ENCODE results near the gene HIPK2. TPM values are rescaled to one million over a fixed set of nuclear protein-coding genes. Genes with fewer than 3 reads are reported as not detected.
"Not testable (repeated sequence)": the region's sequence is repeated elsewhere in the genome, so short reads cannot be mapped to it uniquely, and the experiment has no call there.

Gene HIPK2
- total RNA-seq, 2 donors from 2014 or later: 54.4 to 72.7 TPM

DNA sequence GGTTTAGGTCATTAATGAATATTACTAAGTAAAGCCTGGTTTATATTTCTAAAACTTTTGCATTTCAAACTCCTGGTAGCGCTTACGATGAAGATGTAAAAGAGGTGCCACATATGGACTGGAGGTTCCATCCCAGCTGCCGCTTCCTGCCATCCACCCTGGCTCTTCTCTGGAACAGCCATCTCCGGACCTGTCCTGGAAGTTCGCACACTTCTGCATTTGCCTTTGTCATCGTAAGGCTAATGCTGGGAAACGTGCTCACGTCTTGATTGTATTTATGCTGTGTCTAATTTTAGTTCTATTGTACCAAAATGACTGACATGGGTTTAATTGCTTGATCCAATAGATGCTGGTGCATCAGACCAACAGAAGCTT lies 103.1 kb downstream of the HIPK2 start:
- TF ChIP-seq POLR2AphosphoS5 (IDR thresholded peaks at IDR 0.05) (no peak), POLR2A (IDR thresholded peaks at IDR 0.05) (no peak)
- TF ChIP-seq, protein P1, sequence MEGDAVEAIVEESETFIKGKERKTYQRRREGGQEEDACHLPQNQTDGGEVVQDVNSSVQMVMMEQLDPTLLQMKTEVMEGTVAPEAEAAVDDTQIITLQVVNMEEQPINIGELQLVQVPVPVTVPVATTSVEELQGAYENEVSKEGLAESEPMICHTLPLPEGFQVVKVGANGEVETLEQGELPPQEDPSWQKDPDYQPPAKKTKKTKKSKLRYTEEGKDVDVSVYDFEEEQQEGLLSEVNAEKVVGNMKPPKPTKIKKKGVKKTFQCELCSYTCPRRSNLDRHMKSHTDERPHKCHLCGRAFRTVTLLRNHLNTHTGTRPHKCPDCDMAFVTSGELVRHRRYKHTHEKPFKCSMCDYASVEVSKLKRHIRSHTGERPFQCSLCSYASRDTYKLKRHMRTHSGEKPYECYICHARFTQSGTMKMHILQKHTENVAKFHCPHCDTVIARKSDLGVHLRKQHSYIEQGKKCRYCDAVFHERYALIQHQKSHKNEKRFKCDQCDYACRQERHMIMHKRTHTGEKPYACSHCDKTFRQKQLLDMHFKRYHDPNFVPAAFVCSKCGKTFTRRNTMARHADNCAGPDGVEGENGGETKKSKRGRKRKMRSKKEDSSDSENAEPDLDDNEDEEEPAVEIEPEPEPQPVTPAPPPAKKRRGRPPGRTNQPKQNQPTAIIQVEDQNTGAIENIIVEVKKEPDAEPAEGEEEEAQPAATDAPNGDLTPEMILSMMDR (IDR thresholded peaks at IDR 0.05): no peak
- Histone ChIP-seq H3K9me3 (no peaks in the 10 kb centered on the region), H3K27ac (peak overlapping the region in 1 of 2 donors; percentile 89), H3K4me3 (no peak overlapping the region), H3K36me3 (no peaks in the 10 kb centered on the region), H3K4me1 (replicated peaks) (peaks cover 6% of the 10 kb centered on the region), H3K27me3 (replicated peaks; ENCODE audit: insufficient read depth) (no peaks in the 10 kb centered on the region)
- intact Hi-C loops (cut with DNase I): no loop called here
- DNase-seq (ENCODE audit: low spot score): no peak
- WGBS: 81% methylated on average over 8 of the region's 8 CpGs

DNA sequence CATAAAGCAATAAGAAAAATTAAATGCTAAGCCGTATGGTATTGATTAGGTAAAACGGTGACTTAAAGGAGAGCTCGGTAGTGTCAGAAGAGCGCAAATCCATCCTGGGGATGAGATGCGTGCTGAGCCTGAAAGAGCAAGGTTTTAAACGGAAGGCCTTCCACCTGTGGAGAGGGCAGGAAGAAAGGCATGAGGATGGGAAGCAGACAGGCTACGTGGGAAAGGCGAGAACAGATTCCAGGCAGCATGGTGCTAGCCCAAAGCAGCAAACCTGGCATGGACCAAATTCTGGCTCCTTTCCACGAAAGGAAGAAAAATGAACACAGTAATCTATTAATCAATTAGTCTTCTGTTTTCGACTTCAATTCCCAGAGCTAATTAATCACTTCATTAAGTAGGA lies 103.5 kb downstream of the HIPK2 start:
- TF ChIP-seq, protein P1 (IDR thresholded peaks at IDR 0.05): no peak
- TF ChIP-seq POLR2A (IDR thresholded peaks at IDR 0.05) (no peak), POLR2AphosphoS5 (IDR thresholded peaks at IDR 0.05) (no peak)
- Histone ChIP-seq H3K4me3 (no peak overlapping the region), H3K9me3 (no peaks in the 10 kb centered on the region), H3K27me3 (replicated peaks; ENCODE audit: insufficient read depth) (no peaks in the 10 kb centered on the region), H3K36me3 (no peaks in the 10 kb centered on the region), H3K4me1 (replicated peaks) (peaks cover 6% of the 10 kb centered on the region), H3K27ac (peak overlapping the region in 1 of 2 donors; percentile 89)
- DNase-seq (ENCODE audit: low spot score): no peak
- intact Hi-C loops (cut with DNase I): no loop called here
- WGBS: 92% methylated on average over 10 of the region's 10 CpGs

DNA sequence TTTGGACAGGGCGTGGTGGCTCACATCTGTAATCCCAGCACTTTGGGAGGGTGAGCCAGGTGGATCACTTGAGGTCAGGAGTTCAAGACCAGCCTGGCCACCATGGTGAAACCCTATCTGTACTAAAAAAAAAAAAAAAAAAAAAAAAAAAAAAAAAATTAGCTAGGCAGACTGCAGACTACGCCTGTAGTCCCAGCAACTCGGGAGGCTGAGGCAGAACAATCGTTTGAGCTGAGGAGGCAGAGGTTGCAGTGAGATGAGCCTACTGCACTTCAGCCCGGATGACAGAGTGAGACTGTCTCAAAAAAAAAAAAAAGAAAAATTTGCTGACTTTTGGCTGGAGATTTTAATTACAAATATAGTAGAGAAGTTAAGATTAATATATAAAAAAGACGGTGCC lies 104.0 kb downstream of the HIPK2 start:
- Histone ChIP-seq H3K4me3 (no peak overlapping the region), H3K36me3 (no peaks in the 10 kb centered on the region), H3K9me3 (no peaks in the 10 kb centered on the region), H3K27ac (peak overlapping the region; percentile 84 to 89), H3K4me1 (replicated peaks) (peaks cover 6% of the 10 kb centered on the region), H3K27me3 (replicated peaks; ENCODE audit: insufficient read depth) (no peaks in the 10 kb centered on the region)
- TF ChIP-seq POLR2AphosphoS5 (IDR thresholded peaks at IDR 0.05): no peak
- TF ChIP-seq, protein P1 (IDR thresholded peaks at IDR 0.05): no peak
- TF ChIP-seq POLR2A (IDR thresholded peaks at IDR 0.05): no peak
- intact Hi-C loops (cut with DNase I): no loop called here
- DNase-seq (ENCODE audit: low spot score): no peak
- WGBS: 95% methylated on average over 6 of the region's 6 CpGs

DNA sequence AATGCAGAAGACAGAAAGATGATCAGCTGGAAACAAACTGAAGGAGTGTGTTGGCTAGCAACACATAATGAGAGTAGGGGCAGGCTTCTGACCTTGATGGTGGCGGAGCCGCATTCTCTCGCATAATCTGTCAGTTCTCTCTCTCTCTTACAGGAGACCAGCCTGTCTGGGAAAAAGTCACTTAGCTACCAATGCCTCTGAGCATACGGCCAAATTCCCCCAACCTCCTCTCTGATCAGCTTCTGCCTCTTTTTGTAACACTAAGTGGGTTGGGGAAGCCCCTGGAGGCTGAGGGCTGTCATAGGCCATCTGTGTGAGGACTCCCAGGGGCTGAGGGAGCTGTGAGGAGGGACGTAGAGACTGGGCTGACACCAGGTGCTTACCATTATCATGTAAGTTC lies 104.6 kb downstream of the HIPK2 start:
- TF ChIP-seq POLR2AphosphoS5 (IDR thresholded peaks at IDR 0.05) (no peak), POLR2A (IDR thresholded peaks at IDR 0.05) (no peak)
- TF ChIP-seq, protein P1 (IDR thresholded peaks at IDR 0.05): no peak
- no peaks in the 10 kb centered on the region for H3K9me3 ChIP-seq
- H3K27ac ChIP-seq: peak overlapping the region; percentile 84 to 89

DNA sequence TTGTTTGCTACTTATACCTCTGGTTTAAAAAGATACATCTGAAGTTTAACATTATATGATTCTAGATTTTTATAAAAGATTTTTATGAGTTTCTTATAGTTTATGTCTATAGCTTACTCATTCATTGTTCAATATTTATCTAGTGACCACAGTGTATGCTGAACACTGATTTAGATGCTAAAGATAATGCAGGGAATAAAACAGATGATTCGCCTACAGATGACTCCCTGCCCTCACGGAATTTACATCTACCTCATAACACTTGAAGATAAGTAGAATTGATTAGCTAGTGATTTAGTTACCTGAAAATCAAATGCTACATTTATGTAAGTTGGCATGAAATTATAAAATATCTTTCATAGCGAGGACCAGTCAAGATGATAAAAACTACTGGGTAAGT lies 105.8 kb downstream of the HIPK2 start:
- no peaks in the 10 kb centered on the region for H3K27me3 ChIP-seq (replicated peaks; ENCODE audit: insufficient read depth)
- intact Hi-C loops (cut with DNase I): no loop called here
- WGBS: 60% methylated on average over 3 of the region's 3 CpGs
- no peak overlapping the region for H3K4me3 ChIP-seq
- no peaks in the 10 kb centered on the region for H3K36me3 ChIP-seq
- TF ChIP-seq, protein P1 (IDR thresholded peaks at IDR 0.05): no peak
- no peak for TF ChIP-seq POLR2A (IDR thresholded peaks at IDR 0.05)
- TF ChIP-seq POLR2AphosphoS5 (IDR thresholded peaks at IDR 0.05): no peak
- no peak for DNase-seq (ENCODE audit: low spot score)
- H3K27ac ChIP-seq: peak overlapping the region; percentile 84 to 89
- H3K4me1 ChIP-seq (replicated peaks): peaks cover 6% of the 10 kb centered on the region
- no peaks in the 10 kb centered on the region for H3K9me3 ChIP-seq

More for the DNA sequence above, 104.6 kb downstream of the HIPK2 start:
- no peak for DNase-seq (ENCODE audit: low spot score)
- intact Hi-C loops (cut with DNase I): no loop called here
- H3K4me3 ChIP-seq: no peak overlapping the region
- no peaks in the 10 kb centered on the region for H3K27me3 ChIP-seq (replicated peaks; ENCODE audit: insufficient read depth)
- 78% methylated on average over 5 of the region's 5 CpGs for WGBS
- H3K4me1 ChIP-seq (replicated peaks): peaks cover 6% of the 10 kb centered on the region
- no peaks in the 10 kb centered on the region for H3K36me3 ChIP-seq

DNA sequence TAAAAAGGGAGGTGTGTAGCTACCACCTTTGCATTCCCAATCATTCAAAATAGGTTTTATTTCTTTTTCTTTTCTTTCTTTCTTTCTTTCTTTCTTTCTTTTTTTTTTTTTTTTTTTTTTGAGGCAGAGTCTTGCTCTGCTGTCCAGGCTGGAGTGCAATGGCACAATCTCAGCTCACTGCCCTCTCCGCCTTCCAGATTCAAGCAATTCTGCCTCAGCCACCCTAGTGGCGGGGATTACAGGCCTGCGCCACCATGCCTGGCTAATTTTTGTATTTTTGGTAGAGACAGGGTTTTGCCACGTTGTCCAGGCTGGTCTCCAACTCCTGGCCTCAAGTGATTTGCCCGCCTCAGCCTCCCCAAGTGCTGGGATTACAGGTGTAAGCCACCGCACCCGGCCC lies 107.1 kb downstream of the HIPK2 start:
- H3K27ac ChIP-seq: peak overlapping the region in 1 of 2 donors; percentile 89
- WGBS: 97% methylated on average over 7 of the region's 7 CpGs
- H3K36me3 ChIP-seq; H3K4me1 ChIP-seq (replicated peaks); DNase-seq (ENCODE audit: low spot score); H3K9me3 ChIP-seq; intact Hi-C loops (cut with DNase I); H3K27me3 ChIP-seq (replicated peaks; ENCODE audit: insufficient read depth); H3K4me3 ChIP-seq: not testable (repeated sequence)
